NCI-H146 (cell line): ENCODE results near the gene EBF4.

Experiments
- DNase-seq: peaks from one replicate; lab custom pipeline; 2025; lab: John Stamatoyannopoulos, UW

EBF4 gene, protein sequence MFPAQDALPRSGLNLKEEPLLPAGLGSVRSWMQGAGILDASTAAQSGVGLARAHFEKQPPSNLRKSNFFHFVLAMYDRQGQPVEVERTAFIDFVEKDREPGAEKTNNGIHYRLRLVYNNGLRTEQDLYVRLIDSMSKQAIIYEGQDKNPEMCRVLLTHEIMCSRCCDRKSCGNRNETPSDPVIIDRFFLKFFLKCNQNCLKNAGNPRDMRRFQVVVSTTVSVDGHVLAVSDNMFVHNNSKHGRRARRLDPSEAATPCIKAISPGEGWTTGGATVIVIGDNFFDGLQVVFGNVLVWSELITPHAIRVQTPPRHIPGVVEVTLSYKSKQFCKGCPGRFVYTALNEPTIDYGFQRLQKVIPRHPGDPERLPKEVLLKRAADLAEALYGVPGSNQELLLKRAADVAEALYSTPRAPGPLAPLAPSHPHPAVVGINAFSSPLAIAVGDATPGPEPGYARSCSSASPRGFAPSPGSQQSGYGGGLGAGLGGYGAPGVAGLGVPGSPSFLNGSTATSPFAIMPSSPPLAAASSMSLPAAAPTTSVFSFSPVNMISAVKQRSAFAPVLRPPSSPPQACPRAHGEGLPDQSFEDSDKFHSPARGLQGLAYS

DNA sequence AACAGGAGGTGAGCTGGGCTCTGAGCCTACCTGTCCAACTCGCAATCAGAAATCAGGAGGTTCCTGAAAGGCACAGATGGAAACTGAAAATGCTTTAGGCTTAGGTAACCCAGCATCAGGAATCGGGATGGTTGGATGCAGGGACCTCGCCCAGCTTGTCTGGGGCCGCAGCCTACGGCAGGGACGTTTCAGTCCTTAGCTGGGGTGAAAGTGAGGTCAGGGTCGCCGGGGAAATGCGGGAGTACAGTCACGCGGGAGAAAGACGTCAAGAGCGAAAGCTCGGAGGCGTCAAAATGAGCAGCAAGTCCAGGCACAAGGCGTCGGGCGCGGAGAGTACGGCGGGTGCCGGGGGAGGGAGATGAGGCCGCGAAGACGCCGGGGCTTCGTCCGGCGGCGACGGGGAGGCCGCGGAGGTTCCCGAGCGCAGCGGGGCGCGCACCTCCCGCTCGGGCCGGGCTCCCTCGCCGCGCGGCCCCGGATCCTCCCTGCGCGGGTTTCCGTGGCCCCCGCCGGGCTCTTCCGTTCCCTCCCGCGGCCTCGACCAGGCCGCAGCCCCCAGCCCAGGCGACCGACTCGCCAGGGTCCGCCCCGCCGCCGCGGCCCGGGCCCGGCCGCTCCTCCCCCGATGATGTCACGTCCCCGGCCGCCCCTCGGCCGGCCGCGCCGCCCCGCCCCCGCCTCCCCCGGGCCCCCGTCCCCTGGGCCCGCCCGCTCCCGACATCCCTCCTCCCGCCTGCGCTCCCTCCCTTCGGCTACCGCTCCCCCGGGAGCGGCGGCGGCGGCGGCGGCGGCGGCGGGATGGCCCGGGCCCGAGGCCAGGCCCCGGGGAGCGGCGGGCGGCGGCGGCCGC, at the start of gene EBF4:
Gene EBF4 (plus strand): TSS at position 745 of the 850 bp plus-strand sequence. CDS start 866 bp downstream, outside the sequence.
- peak; percentile 73 for DNase-seq

DNA sequence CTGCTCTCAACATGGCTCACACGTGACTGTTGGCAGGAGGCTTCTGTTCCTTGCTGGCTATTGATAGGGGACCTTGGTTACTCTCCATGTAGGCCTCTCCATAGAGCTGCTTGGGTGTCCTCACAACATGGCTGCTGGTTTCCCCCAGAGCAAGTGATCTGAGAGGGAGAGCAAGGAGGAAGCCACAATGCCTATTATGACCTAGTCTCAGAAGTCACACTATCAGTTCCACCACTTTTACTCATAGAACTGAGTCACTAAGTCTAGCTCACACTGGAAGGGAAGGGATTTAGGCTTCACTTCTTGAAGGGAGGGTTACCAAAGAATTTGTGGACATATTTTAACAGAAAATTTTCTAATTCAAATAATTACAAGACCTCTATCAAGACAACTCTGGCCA, 48.9 kb upstream of the EBF4 start:
- no peak for DNase-seq

DNA sequence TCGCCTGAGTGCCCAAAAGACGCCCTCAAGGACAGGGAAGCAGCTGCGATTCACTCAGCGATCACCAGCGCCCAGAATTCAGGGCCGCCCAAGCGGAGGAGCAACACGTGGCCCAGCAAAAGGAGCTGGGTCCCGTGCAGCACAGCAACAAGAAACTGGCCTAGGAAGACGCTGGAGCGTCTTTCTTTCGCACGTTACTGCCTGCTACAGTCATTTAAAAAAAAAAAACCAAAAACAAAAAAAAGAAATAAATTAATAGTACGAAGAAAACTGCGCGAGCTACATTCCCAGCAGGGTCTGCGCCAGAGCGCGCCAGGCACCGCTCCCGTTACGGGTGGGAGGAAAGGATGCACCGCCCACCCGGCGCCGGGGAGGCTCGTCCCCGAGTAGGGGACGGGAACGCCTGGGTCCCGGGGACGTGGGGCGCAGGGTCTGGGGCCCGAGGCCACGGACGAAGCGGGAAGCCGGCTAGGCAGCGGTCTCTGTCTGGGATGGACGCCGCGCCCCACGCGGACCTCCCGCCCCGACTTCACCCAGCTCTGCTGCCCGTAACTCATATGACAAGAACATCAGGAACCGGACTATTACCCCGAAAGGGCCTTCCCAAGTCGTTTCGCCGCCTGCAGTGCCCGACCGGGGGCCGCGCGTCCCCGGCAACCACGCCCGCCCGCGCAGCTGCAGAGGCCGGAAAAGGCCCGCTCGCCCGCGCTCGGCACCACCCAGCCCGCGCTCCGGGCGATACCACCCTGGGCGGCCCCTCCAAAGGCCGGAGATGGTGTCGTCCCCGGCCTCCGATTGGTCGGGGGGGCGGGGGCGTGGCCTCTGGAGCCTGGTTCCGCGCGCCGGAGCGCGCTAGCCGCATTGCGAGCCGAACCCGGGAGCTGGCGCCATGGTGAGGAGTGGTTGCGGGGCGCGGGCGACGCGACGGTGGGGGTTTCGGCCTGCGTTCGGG, 40.5 kb upstream of the EBF4 start, which contains the start of gene NOP56:
Gene NOP56 (plus strand): TSS at position 861 of the 952 bp plus-strand sequence. CDS start 29 bp downstream, at position 890.
- peak; percentile 95 for DNase-seq

DNA sequence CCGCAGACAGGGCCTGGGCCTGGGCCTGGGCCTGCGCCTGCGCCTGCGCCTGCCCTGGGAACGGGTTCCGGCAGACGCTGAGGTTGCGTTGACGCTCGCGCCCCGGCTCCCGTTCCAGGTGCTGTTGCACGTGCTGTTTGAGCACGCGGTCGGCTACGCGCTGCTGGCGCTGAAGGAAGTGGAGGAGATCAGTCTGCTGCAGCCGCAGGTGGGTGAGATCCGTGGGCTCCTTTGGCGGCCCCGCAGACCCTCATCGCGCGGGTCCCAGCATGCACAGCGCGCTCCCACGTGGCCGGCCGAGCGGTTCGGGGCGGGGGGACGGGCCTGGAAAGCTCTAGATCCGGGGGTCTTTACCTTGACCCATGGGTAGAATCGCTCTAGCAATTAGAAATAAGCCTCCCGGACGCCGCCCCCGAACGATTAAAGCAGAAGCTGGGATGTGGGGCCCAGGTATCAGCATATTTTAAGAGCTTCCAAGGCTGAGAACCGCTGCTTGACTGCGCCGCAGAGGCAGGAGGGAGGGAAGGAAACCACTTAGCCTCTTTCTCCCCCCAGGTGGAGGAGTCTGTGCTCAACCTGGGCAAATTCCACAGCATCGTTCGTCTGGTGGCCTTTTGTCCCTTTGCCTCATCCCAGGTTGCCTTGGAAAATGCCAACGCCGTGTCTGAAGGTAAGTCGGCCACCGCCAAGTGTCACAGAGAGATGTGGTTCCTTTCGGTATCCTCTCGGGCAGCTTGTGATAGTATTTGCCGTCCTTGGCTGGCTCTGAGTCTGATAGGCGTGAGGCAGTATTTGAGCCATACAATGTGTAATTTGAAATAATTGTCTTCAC, 39.6 kb upstream of the EBF4 start:
- peak; percentile 78 for DNase-seq

DNA sequence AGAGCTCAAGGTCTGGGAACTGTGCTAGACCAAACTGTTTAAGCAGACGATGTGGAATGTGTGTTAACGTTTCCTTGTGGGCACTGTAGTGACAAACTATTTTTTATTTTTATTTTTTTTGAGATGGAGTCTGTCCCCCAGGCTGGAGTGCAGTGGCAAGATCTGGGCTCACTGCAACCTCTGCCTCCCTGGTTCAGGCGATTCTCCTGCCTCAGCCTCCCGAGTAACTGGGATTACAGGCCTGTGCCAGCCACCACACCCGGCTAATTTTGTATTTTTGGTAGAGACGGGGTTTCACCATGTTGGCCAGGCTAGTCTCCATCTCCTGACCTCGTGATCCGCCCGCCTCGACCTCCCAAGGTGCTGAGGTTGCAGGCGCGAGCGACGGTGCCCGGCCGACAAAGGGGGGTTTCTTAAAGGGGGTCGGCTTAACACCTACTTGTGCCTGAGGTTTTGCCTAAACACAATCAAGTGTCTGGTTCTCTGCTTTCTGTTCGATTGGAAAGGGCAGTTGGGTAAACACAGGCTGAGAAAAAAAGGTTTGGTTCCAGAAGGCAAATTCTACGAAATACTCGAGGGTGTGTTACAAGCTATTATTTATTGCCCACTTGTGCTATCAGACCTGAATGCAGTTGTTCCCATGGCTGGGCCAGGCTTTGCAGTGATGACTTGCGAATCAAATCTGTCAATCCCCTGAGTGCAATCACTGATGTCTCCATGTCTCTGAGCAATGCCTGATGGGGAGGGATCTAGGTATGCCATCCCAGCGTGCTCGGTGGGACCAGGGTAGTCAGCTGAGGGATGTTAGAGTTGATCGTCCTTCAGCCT, 38.8 kb upstream of the EBF4 start:
- DNase-seq: no peak

DNA sequence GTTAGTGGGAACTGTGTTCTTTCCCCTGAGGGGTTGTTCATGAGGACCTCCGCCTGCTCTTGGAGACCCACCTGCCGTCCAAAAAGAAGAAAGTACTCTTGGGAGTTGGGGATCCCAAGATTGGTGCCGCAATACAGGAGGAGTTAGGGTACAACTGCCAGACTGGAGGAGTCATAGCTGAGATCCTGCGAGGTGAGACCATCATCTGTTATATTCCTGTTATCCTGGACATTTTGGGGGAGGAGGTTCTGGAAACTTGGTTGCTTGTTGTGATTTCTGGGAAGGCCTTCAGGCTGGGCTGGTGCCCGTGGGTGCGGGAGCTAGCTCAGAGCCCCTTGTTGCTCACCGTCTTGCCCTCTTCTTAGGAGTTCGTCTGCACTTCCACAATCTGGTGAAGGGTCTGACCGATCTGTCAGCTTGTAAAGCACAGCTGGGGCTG, 38.2 kb upstream of the EBF4 start:
- no peak for DNase-seq

DNA sequence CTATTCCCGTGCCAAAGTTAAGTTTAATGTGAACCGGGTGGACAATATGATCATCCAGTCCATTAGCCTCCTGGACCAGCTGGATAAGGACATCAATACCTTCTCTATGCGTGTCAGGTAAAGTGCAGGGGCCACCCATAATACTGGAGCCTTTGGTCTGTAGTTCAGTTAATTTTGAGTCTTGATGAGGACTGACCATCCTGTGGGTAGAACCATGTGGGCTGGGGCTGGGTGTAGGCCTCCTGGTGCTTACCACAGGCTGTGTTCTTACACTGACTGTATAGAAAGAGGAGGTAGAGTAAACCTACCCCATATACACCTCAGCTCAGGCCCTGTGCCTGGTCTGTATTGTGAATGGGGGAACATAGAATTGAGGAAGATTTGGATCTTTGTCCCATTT, 37.7 kb upstream of the EBF4 start:
- no peak for DNase-seq

DNA sequence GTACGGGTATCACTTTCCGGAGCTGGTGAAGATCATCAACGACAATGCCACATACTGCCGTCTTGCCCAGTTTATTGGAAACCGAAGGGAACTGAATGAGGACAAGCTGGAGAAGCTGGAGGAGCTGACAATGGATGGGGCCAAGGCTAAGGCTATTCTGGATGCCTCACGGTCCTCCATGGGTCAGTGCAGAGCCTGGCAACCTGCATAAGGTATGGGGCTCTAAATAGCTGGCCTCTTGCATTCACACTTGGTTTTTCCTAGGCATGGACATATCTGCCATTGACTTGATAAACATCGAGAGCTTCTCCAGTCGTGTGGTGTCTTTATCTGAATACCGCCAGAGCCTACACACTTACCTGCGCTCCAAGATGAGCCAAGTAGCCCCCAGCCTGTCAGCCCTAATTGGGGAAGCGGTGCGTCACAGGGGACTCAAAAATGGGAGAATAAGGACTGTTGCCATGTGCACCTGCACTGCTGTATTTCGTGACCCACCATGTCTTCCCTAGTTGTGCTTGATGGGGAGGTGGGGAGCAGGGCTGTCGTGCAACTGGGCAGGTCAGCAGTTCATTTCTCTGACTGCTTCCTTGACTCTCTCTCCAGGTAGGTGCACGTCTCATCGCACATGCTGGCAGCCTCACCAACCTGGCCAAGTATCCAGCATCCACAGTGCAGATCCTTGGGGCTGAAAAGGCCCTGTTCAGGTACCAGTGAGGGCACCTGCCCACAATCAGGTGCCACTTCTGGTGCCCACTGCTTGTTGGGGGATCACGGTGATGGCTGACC, 37.1 kb upstream of the EBF4 start:
- DNase-seq: no peak

DNA sequence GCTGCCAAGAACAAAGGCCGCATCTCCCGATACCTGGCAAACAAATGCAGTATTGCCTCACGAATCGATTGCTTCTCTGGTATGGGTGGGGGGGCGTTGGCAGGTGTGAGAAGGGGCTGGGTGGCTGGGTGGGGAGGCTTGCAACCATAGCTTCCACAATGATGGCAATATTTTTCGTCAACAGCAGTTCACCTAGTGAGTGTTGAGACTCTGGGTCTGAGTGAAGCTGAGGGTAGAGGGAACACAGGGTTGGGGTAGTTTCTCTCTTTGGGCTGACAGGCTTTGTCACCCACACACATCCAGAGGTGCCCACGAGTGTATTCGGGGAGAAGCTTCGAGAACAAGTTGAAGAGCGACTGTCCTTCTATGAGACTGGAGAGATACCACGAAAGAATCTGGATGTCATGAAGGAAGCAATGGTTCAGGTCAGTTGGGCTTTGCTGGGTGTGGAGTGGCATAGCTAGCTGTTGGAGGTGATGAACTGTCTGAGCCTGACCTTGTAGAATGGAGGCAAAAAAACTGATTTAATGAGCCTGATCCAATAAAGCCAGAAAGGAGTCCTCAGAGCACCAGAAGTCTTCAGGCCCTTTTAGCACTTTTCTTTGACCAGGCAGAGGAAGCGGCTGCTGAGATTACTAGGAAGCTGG, 36.0 kb upstream of the EBF4 start:
- DNase-seq: no peak

DNA sequence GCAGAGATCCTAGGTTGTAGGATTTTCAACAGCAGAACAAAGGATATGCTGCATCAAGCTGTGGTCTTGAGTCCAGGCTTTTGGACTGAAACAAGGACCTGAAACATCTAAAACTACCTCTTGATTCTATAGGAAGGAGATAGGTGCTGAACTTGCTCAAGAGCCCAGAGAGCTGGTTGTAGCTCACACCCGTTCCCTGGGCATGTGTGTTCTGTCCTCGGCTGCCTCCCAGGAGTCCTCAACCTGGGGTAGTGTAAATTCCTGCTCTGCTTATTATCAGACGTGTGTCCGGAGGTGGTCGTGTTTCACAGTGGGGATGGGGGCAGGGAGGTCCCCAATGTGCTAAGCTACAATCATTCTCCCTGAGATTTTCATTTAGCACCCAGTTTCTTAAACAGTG, 35.3 kb upstream of the EBF4 start:
- DNase-seq: no peak

DNA sequence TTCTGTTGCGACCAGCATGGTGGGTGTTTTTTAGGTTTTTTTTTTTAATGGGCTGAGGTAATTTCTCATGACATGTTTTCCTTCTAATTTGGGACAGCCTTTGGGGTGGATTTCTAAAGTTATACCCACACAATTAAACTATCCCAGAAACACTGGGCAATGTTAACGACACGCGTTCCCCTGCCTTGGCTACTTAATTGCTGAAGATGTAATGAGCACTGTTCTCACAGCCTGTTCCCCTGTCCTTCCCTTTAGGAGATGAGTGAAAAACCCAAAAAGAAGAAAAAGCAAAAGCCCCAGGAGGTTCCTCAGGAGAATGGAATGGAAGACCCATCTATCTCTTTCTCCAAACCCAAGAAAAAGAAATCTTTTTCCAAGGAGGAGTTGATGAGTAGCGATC, 34.9 kb upstream of the EBF4 start:
- no peak for DNase-seq

DNA sequence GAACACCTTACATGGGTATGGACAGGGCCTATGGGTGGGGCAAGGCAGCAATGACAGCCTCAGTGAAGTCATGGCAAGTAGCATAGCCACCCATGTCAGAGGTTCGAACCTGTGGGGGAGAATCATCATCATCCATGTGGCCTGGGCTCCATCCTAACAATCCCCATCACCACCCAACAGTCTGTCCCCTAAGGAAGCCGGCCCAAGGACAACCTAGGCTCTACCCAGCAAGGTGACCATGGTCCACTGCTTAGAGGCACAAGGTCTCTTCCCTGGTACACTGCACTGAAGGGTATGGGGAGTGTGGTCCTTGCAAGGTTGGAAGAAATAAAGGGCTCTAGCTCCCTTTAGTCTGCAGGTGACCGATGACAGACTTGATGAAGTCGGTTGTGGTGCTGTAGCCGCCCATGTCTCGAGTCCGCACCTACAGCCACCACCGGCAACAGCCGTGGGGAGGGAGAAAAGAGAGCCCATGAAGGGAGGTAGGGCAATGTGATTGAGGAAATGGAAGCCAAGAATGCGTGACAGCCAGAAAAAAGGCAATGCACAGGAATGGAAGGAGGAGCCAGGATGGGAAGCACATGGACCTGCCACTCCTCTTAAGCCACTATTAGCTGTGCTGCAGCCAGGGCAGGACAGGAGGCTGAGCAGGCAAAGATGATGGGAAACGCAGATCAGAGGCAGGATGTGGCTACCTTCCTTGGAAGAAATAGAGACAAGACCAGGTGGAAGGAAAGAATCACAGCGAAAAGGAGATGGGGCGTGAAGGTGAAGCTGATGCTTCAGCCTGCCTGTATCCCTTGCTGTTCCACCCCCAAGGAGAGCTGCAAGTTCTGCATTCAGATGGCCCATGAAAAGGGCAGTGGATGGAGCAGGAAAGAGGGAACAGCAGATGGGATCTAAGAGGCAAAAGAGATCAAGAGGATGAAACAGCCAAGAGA, 33.9 kb upstream of the EBF4 start:
- no peak for DNase-seq

DNA sequence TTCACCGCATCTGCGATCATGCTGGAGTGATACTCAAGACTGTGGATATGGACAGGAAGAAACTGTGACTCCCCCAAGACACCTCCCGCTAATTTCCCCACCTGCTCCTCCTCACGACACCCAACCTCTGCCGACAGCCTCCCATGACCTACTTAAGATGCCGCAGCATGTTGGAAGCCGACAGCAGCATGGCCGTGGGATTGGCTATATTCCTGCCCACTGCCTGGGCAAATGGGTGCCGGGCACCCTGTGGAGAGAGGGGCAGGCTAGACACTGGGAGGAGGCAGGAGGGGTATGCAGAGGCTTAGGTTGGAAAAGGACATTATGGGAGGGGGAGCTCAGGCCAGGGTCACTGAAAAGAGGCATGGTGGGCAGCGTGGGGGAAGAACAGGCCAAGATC, 33.0 kb upstream of the EBF4 start:
- no peak for DNase-seq

DNA sequence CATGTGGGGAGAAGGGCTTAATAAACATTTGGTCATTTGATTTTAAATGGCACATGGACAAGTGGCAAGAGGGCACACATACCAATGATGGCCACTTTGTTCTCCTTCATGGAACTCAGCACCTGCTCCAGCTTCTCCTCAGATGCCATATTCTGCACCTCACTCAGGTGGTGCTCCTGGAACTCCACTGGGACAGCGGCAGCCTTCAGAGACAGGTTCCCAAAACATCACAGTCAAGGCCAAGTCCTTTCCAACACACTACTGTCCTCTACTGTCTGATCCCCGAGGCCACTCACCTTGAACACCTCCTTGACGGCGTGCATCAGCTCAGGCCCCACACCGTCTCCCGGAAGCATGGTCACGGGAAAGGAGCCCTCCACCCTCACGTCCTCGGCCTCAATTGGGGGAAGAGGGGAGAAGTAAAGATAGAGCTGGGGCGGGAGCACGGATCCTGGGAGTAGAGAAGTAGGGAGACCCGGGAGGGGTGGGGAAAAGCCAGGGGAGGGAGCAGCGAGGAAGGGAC, 29.2 kb upstream of the EBF4 start:
- DNase-seq: no peak

DNA sequence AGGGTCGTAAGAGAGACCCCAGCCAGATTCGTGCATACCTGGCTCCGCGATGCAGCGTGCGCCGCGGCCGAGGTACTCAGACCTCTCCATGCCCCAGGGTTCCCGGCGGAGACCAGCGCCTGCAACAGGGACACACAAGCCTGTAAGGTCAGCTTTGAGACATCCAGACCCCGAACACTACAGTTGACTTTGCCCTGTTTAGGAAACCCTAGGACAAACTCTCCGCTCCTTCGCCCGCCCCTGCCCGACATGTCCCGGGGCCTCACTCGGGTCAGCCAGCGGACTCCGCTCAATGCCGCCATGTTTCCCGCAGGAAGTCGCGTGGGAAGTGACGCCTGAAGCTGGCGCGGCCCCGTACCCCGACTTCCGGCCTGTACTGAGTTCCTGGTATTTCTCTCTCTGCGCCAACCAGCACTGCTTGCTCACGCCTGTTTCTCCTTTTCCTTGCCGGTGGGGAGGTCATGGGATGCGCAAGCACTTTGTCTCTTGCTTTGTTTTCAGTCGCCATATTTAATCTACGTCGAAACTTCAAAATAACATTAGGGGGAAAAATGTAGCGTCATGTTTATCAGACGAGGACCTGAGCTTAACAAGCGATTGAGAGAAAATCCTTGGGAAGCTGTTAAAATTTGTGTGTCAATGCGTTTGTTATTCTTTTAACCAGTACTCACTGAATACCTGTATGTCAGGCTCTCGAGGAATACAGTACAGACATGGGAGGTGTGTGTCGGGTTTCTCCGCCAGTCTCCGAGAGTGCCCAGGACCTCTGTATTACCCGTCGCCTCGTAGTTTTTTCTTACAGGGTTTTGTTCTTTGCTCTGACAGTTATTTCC, 28.5 kb upstream of the EBF4 start, which contains the start of gene IDH3B:
Gene IDH3B (minus strand): TSS at position 330 of the 833 bp plus-strand sequence. CDS start 28 bp downstream, at position 302.
- peak; percentile 95 for DNase-seq

DNA sequence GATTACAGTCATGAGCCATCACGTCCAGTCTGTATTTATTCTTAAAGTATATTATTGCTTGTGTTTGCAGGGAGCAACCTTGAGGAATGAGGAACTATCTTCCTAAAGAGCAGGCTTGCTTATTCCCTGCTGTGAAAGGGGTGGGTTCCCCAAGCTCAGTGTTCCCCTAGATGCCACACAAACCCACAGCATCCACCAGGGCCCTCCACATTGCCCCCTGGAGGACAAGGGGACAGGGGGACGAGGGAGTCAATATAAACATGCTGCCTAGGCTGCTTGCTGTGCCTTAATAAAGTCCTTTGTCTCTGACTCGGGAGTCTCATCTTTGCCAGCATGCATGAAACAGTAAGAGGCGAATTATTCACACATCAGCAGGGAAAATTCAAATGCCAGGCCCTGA, 20.6 kb upstream of the EBF4 start:
- peak; percentile 32 for DNase-seq
